ENCODE data around the gene CFL1. TPM values are rescaled to one million over a fixed set of nuclear protein-coding genes. Genes with fewer than 3 reads are reported as not detected.

The CFL1 gene
- total and polyA plus RNA-seq, 10 of the 15 experiments (the other 5 are each of a cell fraction or from before 2014, with no cell fraction given) = 164 to 2,994 (median 1,500) TPM

- in situ Hi-C loops (cut with MboI) = loop anchor here (25.0 kb wide), 1 partner anchor 1634 kb away; the partner anchor contains the start of genes DNAJC4, FKBP2, NUDT22 and PPP1R14B
- no peaks in the 10 kb centered on the region for H4K20me1 ChIP-seq (ENCODE audit: control insufficient read depth, insufficient read depth)
- no peak overlapping the region for H3K4me3 ChIP-seq
- H2AFZ ChIP-seq (ENCODE audit: control insufficient read depth, low read depth, low read length) = no peak overlapping the region
- RAD21 ChIA-PET (ENCODE audit: unreplicated experiment) = interaction anchor here (1.0 to 1.3 kb wide), 2 partner anchors 11 to 17 kb away, joined by 3 to 5 read pairs; partner anchors contain the start of genes FIBP and MUS81
- intact Hi-C loops (cut with micrococcal nuclease; ENCODE audit: unreplicated experiment) = no loop called here
- 41% methylated on average over 24 of the region's 24 CpGs for WGBS (ENCODE audit: insufficient coverage, insufficient replicate concordance, low lambda C conversion rate, missing lambda C conversion rate)
- H3K27me3 ChIP-seq (replicated peaks in 1 of 2; ENCODE audit: control insufficient read depth in 2 of 2, insufficient read depth in 2 of 2, low read length in 1 of 2) = no peaks in the 10 kb centered on the region
- CTCF ChIA-PET = interaction anchor here (1.1 to 4.5 kb wide), 5 partner anchors 11 to 91 kb away, joined by 3 to 41 read pairs (median 8); partner anchors contain the start of genes CCDC85B, CFL1, FIBP and MUS81
- H3K4me2 ChIP-seq (ENCODE audit: control insufficient read depth, insufficient read depth) = no peak overlapping the region
- no peaks in the 10 kb centered on the region for H3K9me3 ChIP-seq (replicated peaks; ENCODE audit: control insufficient read depth, insufficient read depth, low read length)
- FAIRE-seq = no peak
- no TSS peak for BruUV-seq (replicated peaks)
- TF ChIP-seq CBFB (IDR thresholded peaks at IDR 0.05; ENCODE audit: low read depth) = peak; percentile 12; the same call in 1 of the 2 replicates
- peak; percentile 17 for TF ChIP-seq MEF2B (IDR thresholded peaks at IDR 0.05; ENCODE audit: partially characterized antibody, poor library complexity, severe bottlenecking)
- TF ChIP-seq CREB1 (IDR thresholded peaks at IDR 0.05; ENCODE audit: low read depth) = no peak
- 0 out of 2 replicates have a peak, but pooled peaks have one; percentile 20 for TF ChIP-seq MTA3 (IDR thresholded peaks at IDR 0.05; ENCODE audit: borderline replicate concordance, low read length)
- no peak for TF ChIP-seq SP1 (IDR thresholded peaks at IDR 0.05; ENCODE audit: low read depth, low read length)
- TF ChIP-seq MYB (IDR thresholded peaks at IDR 0.05; ENCODE audit: borderline replicate concordance, low read depth, low read length) = no peak
- TF ChIP-seq, protein P1, sequence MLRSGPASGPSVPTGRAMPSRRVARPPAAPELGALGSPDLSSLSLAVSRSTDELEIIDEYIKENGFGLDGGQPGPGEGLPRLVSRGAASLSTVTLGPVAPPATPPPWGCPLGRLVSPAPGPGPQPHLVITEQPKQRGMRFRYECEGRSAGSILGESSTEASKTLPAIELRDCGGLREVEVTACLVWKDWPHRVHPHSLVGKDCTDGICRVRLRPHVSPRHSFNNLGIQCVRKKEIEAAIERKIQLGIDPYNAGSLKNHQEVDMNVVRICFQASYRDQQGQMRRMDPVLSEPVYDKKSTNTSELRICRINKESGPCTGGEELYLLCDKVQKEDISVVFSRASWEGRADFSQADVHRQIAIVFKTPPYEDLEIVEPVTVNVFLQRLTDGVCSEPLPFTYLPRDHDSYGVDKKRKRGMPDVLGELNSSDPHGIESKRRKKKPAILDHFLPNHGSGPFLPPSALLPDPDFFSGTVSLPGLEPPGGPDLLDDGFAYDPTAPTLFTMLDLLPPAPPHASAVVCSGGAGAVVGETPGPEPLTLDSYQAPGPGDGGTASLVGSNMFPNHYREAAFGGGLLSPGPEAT (IDR thresholded peaks at IDR 0.05; ENCODE audit: low read depth) = no peak
- TF ChIP-seq POLR2A (IDR thresholded peaks at IDR 0.05; ENCODE audit: low read depth, low read length) = peak; percentile 8; the same call in 1 of the 2 replicates
- TF ChIP-seq KDM1A (IDR thresholded peaks at IDR 0.05; ENCODE audit: borderline replicate concordance) = no peak
- TF ChIP-seq RUNX3 (IDR thresholded peaks at IDR 0.05; ENCODE audit: low read length) = 0 out of 2 replicates have a peak, but pooled peaks have one; percentile 40
- TF ChIP-seq HDAC6 (IDR thresholded peaks at IDR 0.05; ENCODE audit: unreplicated experiment) = no peak
- TF ChIP-seq, protein P2, sequence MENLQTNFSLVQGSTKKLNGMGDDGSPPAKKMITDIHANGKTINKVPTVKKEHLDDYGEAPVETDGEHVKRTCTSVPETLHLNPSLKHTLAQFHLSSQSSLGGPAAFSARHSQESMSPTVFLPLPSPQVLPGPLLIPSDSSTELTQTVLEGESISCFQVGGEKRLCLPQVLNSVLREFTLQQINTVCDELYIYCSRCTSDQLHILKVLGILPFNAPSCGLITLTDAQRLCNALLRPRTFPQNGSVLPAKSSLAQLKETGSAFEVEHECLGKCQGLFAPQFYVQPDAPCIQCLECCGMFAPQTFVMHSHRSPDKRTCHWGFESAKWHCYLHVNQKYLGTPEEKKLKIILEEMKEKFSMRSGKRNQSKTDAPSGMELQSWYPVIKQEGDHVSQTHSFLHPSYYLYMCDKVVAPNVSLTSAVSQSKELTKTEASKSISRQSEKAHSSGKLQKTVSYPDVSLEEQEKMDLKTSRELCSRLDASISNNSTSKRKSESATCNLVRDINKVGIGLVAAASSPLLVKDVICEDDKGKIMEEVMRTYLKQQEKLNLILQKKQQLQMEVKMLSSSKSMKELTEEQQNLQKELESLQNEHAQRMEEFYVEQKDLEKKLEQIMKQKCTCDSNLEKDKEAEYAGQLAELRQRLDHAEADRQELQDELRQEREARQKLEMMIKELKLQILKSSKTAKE (IDR thresholded peaks at IDR 0.05; ENCODE audit: low read depth, poor library complexity, severe bottlenecking) = no peak
- no peak overlapping the region for H3K27ac ChIP-seq (ENCODE audit: control insufficient read depth, insufficient read depth)
- peaks cover 5 to 9% of the 10 kb centered on the region in 2 experiments; a peak in 3 of 4 replicates for H3K36me3 ChIP-seq (ENCODE audit: control insufficient read depth in 2 of 2, insufficient read depth in 2 of 2, low read length in 1 of 2)
- no peaks in the 10 kb centered on the region for H3K79me2 ChIP-seq (ENCODE audit: control insufficient read depth, insufficient read depth, low read length)
- SMC1A ChIA-PET (ENCODE audit: uncharacterized antibody, unreplicated experiment) = interaction anchor here (1.4 to 2.3 kb wide), 3 partner anchors 11 to 19 kb away, joined by 4 to 7 read pairs (median 6); partner anchors contain the start of genes CCDC85B and MUS81
- POLR2A ChIA-PET = interaction anchor here (0.6 to 4.5 kb wide), 4 partner anchors 10 to 19 kb away, joined by 3 to 44 read pairs (median 4); partner anchors contain the start of genes CCDC85B, FIBP and MUS81
- H3K4me1 ChIP-seq (ENCODE audit: control insufficient read depth, insufficient read depth, low read length) = peaks cover 11% of the 10 kb centered on the region
- DNase-seq (ENCODE audit: low read depth, low spot score) = no peak
- ATAC-seq = peak; percentile 2; the same call in 1 of the 3 replicates
- no peak overlapping the region for H3K9ac ChIP-seq (ENCODE audit: control insufficient read depth, insufficient read depth, low read length)
Measured at GRCh38 chr11:65870706-65871681, 13.0 kb upstream of the CFL1 start.

All from GM12878 (cell line).